Measurements from ENCODE around the gene RPS27.
"Not testable (repeated sequence)": the region's sequence is repeated elsewhere in the genome, so short reads cannot be mapped to it uniquely, and the experiment has no call there.

The RPS27 gene

DNA sequence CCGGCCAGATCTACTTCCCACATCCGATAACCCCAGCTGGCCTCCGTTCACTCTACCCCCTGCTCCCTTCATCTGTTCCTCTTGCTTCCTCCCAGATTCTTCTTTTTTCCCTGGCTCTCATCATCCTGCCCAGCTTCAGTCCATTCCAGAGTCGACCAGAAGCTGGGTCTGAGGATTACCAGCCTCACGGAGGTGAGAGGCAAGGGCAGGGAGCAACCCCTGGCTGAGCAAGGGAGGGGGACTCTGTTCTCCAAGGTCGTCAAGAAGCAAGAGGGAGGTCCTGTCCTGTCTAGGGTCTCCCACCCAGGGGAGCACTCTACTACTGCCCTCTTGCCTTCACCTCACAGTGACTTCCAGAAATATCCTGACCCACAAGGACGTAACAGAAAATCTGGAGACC, 17.0 kb upstream of the RPS27 start:
- H3K4me3 ChIP-seq (ENCODE audit: control insufficient read depth, low read depth, low read length), result no peak overlapping the region
- TF ChIP-seq, protein P1, sequence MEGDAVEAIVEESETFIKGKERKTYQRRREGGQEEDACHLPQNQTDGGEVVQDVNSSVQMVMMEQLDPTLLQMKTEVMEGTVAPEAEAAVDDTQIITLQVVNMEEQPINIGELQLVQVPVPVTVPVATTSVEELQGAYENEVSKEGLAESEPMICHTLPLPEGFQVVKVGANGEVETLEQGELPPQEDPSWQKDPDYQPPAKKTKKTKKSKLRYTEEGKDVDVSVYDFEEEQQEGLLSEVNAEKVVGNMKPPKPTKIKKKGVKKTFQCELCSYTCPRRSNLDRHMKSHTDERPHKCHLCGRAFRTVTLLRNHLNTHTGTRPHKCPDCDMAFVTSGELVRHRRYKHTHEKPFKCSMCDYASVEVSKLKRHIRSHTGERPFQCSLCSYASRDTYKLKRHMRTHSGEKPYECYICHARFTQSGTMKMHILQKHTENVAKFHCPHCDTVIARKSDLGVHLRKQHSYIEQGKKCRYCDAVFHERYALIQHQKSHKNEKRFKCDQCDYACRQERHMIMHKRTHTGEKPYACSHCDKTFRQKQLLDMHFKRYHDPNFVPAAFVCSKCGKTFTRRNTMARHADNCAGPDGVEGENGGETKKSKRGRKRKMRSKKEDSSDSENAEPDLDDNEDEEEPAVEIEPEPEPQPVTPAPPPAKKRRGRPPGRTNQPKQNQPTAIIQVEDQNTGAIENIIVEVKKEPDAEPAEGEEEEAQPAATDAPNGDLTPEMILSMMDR (IDR thresholded peaks at IDR 0.05; ENCODE audit: control insufficient read depth, insufficient read depth, low read depth, low read length, missing control alignments), result no peak
- DNase-seq (ENCODE audit: low read depth), result no peak

DNA sequence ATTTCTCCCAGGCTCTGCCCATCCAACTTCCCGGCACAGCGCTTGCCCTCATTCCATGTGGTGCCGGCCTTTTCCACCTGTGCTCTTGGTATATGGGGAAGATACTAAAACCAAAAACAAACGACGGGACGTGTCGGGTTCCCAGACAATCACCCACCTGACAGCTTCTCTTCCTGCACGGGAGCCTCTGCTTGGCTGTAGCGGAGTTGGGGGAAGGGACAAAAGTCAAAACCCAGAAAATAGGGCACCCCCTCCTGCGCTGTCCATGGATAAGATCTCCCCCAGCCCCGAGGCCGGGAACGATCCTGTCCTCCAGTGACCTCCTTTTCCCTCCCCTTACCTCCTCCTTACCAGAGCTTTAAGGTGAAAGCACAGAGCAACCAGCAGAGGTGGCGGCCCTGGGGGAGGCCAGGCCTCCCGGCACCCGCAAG, 13.7 kb upstream of the RPS27 start:
- peak overlapping the region; percentile 89 for H3K4me3 ChIP-seq (ENCODE audit: control insufficient read depth, low read depth, low read length)
- DNase-seq (ENCODE audit: low read depth), result no peak
- TF ChIP-seq, protein P1 (IDR thresholded peaks at IDR 0.05; ENCODE audit: control insufficient read depth, insufficient read depth, low read depth, low read length, missing control alignments), result no peak

DNA sequence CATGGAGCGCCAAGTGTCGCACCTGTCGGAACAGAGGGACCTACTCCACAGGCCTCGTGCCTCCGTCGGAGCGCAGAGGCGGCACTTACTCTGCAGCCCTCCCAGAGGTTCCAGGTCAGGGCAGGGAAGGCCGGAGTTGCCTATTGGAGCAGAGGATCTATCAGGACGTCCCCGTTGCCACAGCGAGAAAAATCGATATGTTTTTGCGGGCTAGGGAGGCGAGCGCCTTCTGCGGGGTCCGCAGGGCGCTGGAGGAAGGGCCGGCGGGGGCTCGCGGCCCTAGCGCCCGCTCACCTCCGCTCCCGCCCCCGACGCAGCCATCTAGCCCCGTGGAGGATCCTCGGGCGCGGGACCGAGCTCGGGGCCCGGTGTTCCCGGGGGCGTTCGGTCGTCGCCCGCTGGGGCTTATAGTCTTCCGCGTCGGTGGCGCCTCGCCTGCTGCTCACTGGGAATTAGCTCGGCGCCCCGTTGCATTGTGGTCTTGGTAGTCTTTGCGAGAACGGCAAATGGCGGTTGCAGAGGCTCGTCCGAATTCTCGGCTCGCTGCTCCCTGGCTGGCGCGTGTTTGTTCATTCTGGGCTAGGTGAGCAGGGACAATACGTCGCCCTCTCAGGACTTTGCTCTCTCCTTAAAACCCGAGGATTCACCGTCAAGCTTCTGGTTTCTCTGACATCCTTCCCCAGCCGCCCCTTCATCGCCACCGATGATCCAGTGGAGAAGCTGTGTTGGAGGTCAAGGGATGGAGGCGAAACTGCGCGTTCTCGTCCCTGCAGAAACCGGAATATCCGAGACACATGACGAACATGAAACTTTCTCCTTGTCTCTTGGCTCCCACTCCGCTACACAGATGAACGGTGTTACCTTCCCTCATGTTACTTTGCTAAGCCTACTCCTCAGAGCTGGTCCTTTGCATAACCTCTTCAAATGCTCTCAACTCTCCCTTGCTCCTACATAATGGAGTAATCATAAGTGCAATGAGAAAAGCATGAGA, 13.0 kb upstream of the RPS27 start, which contains the start of gene JTB:
Gene JTB, minus strand, starts transcription at position 425 of the 991 bp plus-strand sequence. Its CDS starts 422 bp downstream, at position 3.
- peak within 1 kb of the TSS; percentile 89 for H3K4me3 ChIP-seq (ENCODE audit: control insufficient read depth, low read depth, low read length)
- DNase-seq (ENCODE audit: low read depth), result no peak
- TF ChIP-seq, protein P1 (IDR thresholded peaks at IDR 0.05; ENCODE audit: control insufficient read depth, insufficient read depth, low read depth, low read length, missing control alignments), result no peak

DNA sequence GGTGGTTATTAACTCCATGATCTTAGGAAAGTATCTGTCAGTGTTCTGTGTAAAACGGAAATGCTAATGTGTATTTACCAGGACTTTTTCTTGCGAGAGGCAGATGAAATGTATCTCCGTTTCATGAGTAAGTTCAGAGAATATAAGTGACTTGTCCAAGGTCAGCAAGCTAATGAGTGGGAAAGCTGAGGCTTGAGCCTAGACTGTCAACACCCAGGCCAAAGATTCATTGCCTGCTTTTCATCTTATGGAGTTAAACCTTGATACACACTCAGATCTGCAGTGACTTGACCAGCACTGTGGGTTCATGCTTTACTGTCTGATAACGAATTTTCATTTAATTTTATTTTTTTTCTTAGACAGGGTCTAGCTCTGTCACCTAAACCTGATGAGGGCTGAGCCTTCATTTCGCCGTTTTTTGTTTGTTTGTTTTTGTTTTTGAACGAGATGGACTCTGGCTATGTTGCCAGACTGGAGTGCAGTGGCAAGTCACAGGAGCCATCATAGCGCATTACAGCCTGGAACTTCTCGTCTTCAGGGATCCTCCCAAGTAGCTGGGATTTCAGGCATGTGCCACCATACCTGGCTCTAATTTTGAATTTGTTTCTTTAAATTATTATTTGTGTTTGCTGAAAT, 12.2 kb upstream of the RPS27 start:
- TF ChIP-seq, protein P1 (IDR thresholded peaks at IDR 0.05; ENCODE audit: control insufficient read depth, insufficient read depth, low read depth, low read length, missing control alignments), result no peak
- no peak for DNase-seq (ENCODE audit: low read depth)
- peak overlapping the region; percentile 89; the same call in 1 of the 2 replicates for H3K4me3 ChIP-seq (ENCODE audit: control insufficient read depth, low read depth, low read length)

DNA sequence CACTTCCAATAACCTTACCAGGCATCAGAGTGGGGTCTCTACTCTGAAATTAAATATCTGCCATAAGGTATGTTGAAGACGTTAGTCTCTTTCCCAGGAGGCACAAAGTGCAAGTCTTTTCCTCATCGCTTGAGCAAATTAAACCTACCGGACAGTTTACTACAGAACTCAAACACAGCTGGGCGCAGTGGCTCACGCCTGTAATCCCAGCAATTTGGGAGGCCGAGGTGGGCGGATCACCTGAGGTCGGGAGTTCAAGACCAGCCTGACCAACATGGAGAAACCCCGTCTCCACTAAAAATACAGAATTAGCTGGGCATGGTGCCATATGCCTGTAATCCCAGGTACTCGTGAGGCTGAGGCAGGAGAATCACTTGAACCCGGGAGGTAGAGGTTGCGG, 11.5 kb upstream of the RPS27 start:
- not testable (repeated sequence) for H3K4me3 ChIP-seq (ENCODE audit: control insufficient read depth, low read depth, low read length); DNase-seq (ENCODE audit: low read depth)

DNA sequence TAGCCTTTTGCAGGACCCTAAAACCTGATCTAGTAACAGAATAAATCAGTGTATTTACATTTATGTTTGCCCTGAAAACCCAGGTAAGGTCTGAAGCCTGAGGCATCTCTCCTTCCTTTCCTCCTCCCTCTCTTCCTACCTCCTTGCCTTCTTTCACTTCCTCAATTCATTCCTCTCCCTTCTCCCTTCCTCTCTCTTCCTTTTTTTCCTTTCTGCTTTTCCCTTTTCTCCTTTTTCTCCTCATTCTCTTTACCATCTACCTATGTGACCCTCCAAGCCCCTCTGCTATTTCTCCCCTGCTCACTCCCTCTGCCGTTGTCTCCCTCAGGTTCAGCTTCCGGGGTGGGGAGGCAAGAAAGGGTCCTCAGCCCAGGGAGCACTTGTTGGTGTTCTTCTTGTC, 8.8 kb upstream of the RPS27 start:
- not testable (repeated sequence) for DNase-seq (ENCODE audit: low read depth); H3K4me3 ChIP-seq (ENCODE audit: control insufficient read depth, low read depth, low read length)

DNA sequence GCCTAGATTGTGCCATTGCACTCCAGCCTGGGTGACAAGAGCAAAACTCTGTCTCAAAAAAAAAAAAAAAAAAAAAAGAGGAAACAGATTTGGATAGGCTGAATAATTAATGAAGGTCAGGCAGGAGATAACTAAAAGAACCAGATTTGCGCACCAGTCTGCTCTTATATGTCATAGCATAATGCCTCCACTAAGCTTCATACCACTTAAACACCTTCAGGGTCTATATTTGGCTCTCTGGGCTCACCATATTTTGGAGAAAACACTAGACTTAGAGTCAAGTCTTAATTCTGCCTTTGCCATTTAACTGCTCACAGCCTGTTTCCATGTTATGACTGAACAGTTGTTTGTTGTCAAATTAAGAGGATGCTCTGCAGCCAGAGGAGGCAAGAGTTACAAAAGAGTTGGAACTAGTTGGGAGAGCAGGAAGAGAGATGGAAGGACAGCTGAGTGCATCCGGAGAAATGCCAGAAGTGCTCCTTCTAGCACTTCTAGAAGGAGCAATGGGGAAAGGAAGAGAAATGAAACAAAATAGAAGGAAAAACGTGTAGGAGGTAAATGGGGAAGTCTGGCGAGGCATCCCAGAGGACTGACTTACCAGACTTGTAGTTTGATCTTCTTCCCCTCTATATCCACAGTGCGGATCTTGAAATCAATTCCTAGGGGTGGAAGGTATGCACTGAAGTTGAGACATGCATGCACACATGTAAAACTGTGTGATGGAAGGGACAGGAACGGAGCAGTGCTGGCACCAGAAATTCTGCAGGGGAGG, 6.3 kb upstream of the RPS27 start:
- no peak for DNase-seq (ENCODE audit: low read depth)
- H3K4me3 ChIP-seq (ENCODE audit: control insufficient read depth, low read depth, low read length), result peak overlapping the region; percentile 84; the same call in 1 of the 2 replicates
- TF ChIP-seq, protein P1 (IDR thresholded peaks at IDR 0.05; ENCODE audit: control insufficient read depth, insufficient read depth, low read depth, low read length, missing control alignments), result no peak
